ENCODE results near the gene SPATA2.
"Not testable (repeated sequence)": the region's sequence is repeated elsewhere in the genome, so short reads cannot be mapped to it uniquely, and the experiment has no call there.

Gene SPATA2

GRCh38 chr20:49904440-49905214 lies 10.7 kb downstream of the SPATA2 start:
- DNase-seq (ENCODE audit: low read depth in 2 of 2) = no peak

GRCh38 chr20:49901588-49901987 lies 13.7 kb downstream of the SPATA2 start:
- DNase-seq (ENCODE audit: low read depth in 2 of 2) = no peak

- DNase-seq (ENCODE audit: low read depth in 2 of 2) = no peak
Observed at GRCh38 chr20:49899541-49900383, 15.6 kb downstream of the SPATA2 start.

GRCh38 chr20:49896204-49896603 lies 19.1 kb downstream of the SPATA2 start:
- no peak for DNase-seq (ENCODE audit: low read depth in 2 of 2)

GRCh38 chr20:49895474-49896093 lies 19.7 kb downstream of the SPATA2 start:
- not testable (repeated sequence) for DNase-seq (ENCODE audit: low read depth in 2 of 2)

GRCh38 chr20:49894073-49894470 lies 21.3 kb downstream of the SPATA2 start:
- DNase-seq (ENCODE audit: low read depth in 2 of 2) = no peak

- DNase-seq (ENCODE audit: low read depth in 2 of 2) = no peak
Observed at GRCh38 chr20:49893242-49894072, 21.9 kb downstream of the SPATA2 start.

GRCh38 chr20:49892817-49893216 lies 22.5 kb downstream of the SPATA2 start:
- no peak for DNase-seq (ENCODE audit: low read depth in 2 of 2)

GRCh38 chr20:49892260-49892659 lies 23.1 kb downstream of the SPATA2 start:
- no peak for DNase-seq (ENCODE audit: low read depth in 2 of 2)

GRCh38 chr20:49891476-49892110 lies 23.7 kb downstream of the SPATA2 start:
- DNase-seq (ENCODE audit: low read depth in 2 of 2) = no peak

GRCh38 chr20:49890471-49891361 lies 24.6 kb downstream of the SPATA2 start:
- no peak for DNase-seq (ENCODE audit: low read depth in 2 of 2)

GRCh38 chr20:49889935-49890333 lies 25.4 kb downstream of the SPATA2 start:
- DNase-seq (ENCODE audit: low read depth in 2 of 2) = no peak

GRCh38 chr20:49889001-49889934 lies 26.1 kb downstream of the SPATA2 start:
- DNase-seq (ENCODE audit: low read depth in 2 of 2) = no peak

GRCh38 chr20:49888212-49889000 lies 26.9 kb downstream of the SPATA2 start:
- peak; percentile 11 to 19 for DNase-seq (ENCODE audit: low read depth in 2 of 2)

GRCh38 chr20:49887251-49888211 lies 27.8 kb downstream of the SPATA2 start:
- no peak for DNase-seq (ENCODE audit: low read depth in 2 of 2)

GRCh38 chr20:49886571-49887213 lies 28.6 kb downstream of the SPATA2 start:
- no peak for DNase-seq (ENCODE audit: low read depth in 2 of 2)

Measured in stimulated activated CD8-positive, alpha-beta memory T cell treated with anti-CD3 and anti-CD28 coated beads, Interleukin-7, amount 100 ng/mL, for 1 hour (primary cell).